SK-N-MC (cell line): ENCODE data around the gene KRT14.
"Not testable (repeated sequence)": the region's sequence is repeated elsewhere in the genome, so short reads cannot be mapped to it uniquely, and the experiment has no call there.

Experiments
- DNase-seq: peaks from one replicate; pipeline ENCODE4 v3.0.0-alpha.2; 2011; ENCODE audit warnings: low read depth, low spot score
- H3K27ac ChIP-seq: fragments of 200-600 bp; sonication (generic); 2 replicates; pipeline ENCODE4 v1.5.1; 2016; ENCODE audit warnings: mixed run types
- H3K36me3 ChIP-seq: fragments of 200-600 bp; sonication (generic); 2 replicates; pipeline ENCODE4 v1.6.1; 2017; ENCODE audit warnings: antibody characterized with exemption, low read length, mixed read lengths; ENCODE audit not compliant: insufficient read depth
- H3K4me3 ChIP-seq: fragments of 200-600 bp; sonication (generic); 2 replicates; pipeline ENCODE4 v1.5.1; 2016
- H3K9ac ChIP-seq: fragments of 200-600 bp; sonication (generic); 2 replicates; pipeline ENCODE4 v1.8.0; 2017; ENCODE audit warnings: mixed run types, mixed read lengths; ENCODE audit not compliant: insufficient read length
- H3K9me3 ChIP-seq: fragments of 200-600 bp; sonication (generic); 2 replicates; pipeline ENCODE4 v1.6.1; 2017; ENCODE audit warnings: low read depth, mild to moderate bottlenecking, antibody characterized with exemption, low read length, moderate library complexity, mixed read lengths
- EZH2 ChIP-seq: fragments of 200-600 bp; sonication (generic); IDR thresholded peaks from one replicate; pipeline ENCODE4 v1.6.1; 2017; ENCODE audit warnings: antibody characterized with exemption
- FOXP2 ChIP-seq: optimal IDR thresholded peaks from 2 replicates; pipeline ENCODE3; 2011; ENCODE audit warnings: mild to moderate bottlenecking, moderate library complexity; ENCODE audit not compliant: insufficient read depth; ENCODE audit errors: extremely low read length, control extremely low read depth
- POLR2AphosphoS5 ChIP-seq: IDR thresholded peaks from 2 replicates; pipeline ENCODE4 v1.6.1; 2012; ENCODE audit warnings: mild to moderate bottlenecking, low read depth, low read length, borderline replicate concordance

The KRT14 gene

DNA sequence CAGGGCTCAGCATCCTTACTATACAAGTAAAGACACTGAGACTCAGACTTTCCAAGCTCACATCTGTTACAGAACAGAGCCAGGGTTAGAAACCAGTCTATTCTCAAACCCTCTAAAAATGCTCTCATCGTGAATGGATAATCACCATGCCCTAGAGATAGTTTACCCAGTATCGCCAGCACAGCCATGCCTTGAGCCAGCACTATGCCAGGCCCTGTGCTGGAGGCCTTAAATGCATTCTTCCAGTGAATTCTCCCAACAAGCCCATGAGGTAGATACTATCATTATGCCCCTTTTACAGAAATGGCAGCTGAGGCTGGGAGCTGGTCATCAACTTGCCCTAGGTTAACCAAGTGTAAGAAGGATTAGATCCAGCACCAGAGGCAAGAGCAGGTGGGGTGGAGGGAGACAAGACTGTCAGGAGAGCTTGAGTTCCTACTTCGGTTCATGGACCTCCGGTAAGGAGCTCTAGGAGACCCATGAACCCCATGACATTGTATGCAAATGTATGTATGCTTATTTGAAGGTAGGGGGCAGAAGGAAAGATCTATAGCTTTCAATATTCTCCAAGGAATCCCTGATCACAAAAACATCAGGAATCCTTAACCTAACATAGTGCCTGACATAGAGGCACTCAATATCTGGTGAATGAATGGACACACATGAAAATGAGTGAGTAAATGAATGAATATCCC, 5.2 kb downstream of the KRT14 start:
- DNase-seq = no peak
- Histone ChIP-seq H3K27ac (no peak overlapping the region), H3K9me3 (no peaks in the 10 kb centered on the region), H3K9ac (no peak overlapping the region), H3K36me3 (no peaks in the 10 kb centered on the region), H3K4me3 (no peak overlapping the region)
- no peak for TF ChIP-seq FOXP2
- TF ChIP-seq POLR2AphosphoS5 = no peak
- TF ChIP-seq EZH2 = no peak

DNA sequence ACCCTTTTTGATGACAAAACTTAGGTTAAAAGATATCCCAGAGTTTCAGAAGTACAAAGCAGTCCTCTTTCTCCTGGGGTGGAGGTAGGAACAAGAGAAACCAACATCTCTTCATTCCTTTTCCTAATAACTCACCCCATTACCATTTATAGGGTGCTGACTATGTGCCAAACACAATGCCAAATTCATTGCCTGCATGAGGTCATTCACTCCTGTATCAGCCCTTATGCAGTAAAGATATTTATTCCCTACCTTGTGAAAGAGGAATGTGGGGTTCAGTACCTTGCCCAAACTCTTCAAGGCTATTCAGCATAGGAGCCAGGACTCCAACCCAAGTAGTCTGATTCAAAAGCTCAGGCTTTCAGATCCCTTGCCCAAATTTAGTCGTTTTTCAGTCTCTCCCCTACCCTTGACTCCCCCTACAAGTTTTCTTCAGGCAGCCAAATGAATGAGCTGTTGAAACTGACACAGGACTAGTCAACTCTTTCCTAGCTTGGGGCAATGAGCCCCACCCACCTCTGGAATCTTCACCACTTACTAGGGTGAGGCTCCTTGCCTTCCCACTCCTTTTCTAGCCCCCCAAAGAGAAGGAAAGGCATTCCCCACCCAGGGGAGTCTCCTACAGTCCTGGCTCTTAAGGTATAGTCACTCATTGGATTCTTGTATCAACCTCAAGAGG, 5.9 kb downstream of the KRT14 start:
- DNase-seq = no peak
- Histone ChIP-seq H3K4me3 (no peak overlapping the region), H3K36me3 (no peaks in the 10 kb centered on the region), H3K27ac (no peak overlapping the region), H3K9me3 (no peaks in the 10 kb centered on the region), H3K9ac (no peak overlapping the region)
- TF ChIP-seq EZH2 (no peak), POLR2AphosphoS5 (no peak), FOXP2 (no peak)

- no peaks in the 10 kb centered on the region for H3K9me3 ChIP-seq
- no peak for TF ChIP-seq FOXP2
- no peak for TF ChIP-seq EZH2
- TF ChIP-seq POLR2AphosphoS5 = no peak
Observed at GRCh38 chr17:41580244-41580575, 6.5 kb downstream of the KRT14 start.

DNA sequence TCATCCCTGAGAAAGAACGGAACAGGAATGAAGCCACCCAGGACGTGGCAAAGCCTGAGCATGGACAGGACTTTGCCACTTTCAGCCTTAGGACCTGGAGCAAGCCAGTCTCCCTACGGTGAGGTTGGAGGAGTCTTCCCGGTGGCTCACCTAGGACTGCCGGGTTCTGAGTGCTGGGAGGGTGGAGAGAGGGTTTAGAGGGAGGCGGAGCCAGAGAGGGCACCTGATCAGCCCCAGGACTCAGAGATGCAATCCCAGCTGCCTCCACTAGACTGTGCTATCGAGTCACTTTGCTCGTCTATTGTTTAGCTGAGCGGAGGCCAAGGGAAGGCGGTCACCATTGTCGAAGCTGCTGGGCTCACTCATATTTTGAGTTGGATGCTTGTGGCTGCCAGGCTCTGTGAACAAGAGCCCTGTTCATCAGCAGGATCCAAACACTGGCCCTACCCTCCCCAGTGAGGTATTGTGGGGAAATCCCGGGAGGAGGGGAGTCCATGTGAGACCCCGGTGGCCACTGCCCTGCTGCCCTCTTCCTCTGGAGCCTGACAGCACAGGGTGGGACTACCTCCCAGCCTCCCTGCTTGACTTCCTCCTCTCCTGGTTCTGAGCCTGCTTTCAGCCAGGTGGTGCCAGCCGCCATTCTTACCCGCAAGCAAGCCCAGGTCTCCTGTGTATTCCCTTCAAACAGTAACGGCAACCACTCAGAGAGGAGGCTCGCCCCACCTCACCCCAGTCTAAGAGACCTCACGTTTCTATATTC, 7.0 kb downstream of the KRT14 start:
- TF ChIP-seq POLR2AphosphoS5 (no peak), FOXP2 (no peak)
- H3K27ac ChIP-seq = no peak overlapping the region
- no peak overlapping the region for H3K9ac ChIP-seq
- no peak overlapping the region for H3K4me3 ChIP-seq
- H3K9me3 ChIP-seq = no peaks in the 10 kb centered on the region
- no peaks in the 10 kb centered on the region for H3K36me3 ChIP-seq
- DNase-seq = peak; percentile 40

More at GRCh38 chr17:41580244-41580575, 6.5 kb downstream of the KRT14 start:
- DNase-seq = no peak
- Histone ChIP-seq H3K9ac (no peak overlapping the region), H3K4me3 (no peak overlapping the region), H3K27ac (no peak overlapping the region), H3K36me3 (no peaks in the 10 kb centered on the region)

DNA sequence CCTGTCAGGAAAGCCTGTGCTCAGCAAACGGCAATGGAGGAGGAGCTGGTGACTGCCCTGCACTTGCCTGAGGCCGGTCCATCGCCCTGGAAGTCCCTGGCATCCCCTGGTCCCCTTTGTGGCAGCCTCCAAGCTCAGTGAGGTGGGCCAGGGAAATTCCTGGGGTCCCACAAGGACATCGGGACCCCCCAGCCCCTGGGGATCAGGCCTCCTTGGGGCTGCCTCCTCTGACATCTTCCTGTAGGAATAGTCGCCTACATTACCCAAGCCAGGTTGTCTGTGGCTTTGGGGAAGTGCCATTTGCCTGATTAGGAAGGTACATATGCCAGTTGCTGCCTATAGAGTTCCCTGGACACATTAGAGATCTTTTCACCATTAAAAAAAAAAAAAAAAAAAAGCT, 7.7 kb downstream of the KRT14 start:
- no peak for TF ChIP-seq FOXP2
- TF ChIP-seq POLR2AphosphoS5 = no peak
- no peak for TF ChIP-seq EZH2
- no peak overlapping the region for H3K27ac ChIP-seq
- DNase-seq = no peak
- no peak overlapping the region for H3K9ac ChIP-seq
- H3K36me3 ChIP-seq = no peaks in the 10 kb centered on the region
- no peaks in the 10 kb centered on the region for H3K9me3 ChIP-seq
- no peak overlapping the region for H3K4me3 ChIP-seq

DNA sequence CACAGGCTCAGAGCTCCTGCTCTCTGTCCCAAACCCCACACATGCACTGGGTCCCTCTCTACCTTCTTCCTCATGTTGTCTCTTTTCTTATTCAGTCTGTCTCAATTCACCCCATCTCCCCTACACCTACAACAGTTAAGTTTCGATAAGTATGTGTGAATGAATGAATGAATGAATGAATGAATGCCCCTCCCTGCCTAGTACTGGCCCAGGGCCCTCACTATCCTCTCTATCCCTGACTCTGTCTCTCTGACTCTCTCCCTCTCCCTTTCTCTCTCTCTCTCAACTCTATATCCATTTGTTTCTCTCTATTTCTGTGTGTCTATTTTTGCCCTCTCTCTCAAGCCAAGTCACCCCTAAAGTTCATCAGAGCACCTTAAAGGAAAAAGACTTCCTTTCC, 8.2 kb downstream of the KRT14 start:
- no peak for TF ChIP-seq POLR2AphosphoS5
- TF ChIP-seq EZH2 = no peak
- no peak for TF ChIP-seq FOXP2
- Histone ChIP-seq H3K27ac (no peak overlapping the region), H3K4me3 (no peak overlapping the region), H3K36me3 (no peaks in the 10 kb centered on the region), H3K9me3 (no peaks in the 10 kb centered on the region), H3K9ac (no peak overlapping the region)
- no peak for DNase-seq

- not testable (repeated sequence) for H3K9ac ChIP-seq, H3K4me3 ChIP-seq, H3K9me3 ChIP-seq, H3K27ac ChIP-seq, DNase-seq, H3K36me3 ChIP-seq
Observed at GRCh38 chr17:41576740-41577139, 10.0 kb downstream of the KRT14 start.

GRCh38 chr17:41575336-41575735, 11.4 kb downstream of the KRT14 start:
- DNase-seq = no peak
- no peak overlapping the region for H3K27ac ChIP-seq
- H3K36me3 ChIP-seq = no peaks in the 10 kb centered on the region
- H3K9ac ChIP-seq = no peak overlapping the region
- no peak for TF ChIP-seq FOXP2
- no peak for TF ChIP-seq POLR2AphosphoS5
- no peak for TF ChIP-seq EZH2
- H3K4me3 ChIP-seq = no peak overlapping the region
- H3K9me3 ChIP-seq = no peaks in the 10 kb centered on the region
